ENCODE measurements around the gene KRTAP2-3. TPM values are rescaled to one million over a fixed set of nuclear protein-coding genes. Genes with fewer than 3 reads are reported as not detected.

Gene KRTAP2-3
- polyA plus RNA-seq, 4 donors: not detected

GRCh38 chr17:41013181-41013580 is 46.7 kb downstream of the KRTAP2-3 start:
- no peaks in the 10 kb centered on the region for H3K4me1 ChIP-seq (ENCODE audit: control insufficient read depth in 3 of 3, insufficient read depth in 2 of 3, low read depth in 1 of 3, low read length in 2 of 3)
- DNase-seq (no peak), FAIRE-seq (no peak)
- no peaks in the 10 kb centered on the region for H3K36me3 ChIP-seq (ENCODE audit: control insufficient read depth in 3 of 3, insufficient read depth in 2 of 3, low read depth in 1 of 3, low read length in 3 of 3)
- H3K27me3 ChIP-seq (ENCODE audit: control insufficient read depth in 3 of 3, insufficient read depth in 3 of 3, low read length in 3 of 3): no peaks in the 10 kb centered on the region
- WGBS, 3 donors: 86 to 93% (median 91%) methylated on average over 3 of the region's 3 CpGs
- no peak overlapping the region for H3K4me3 ChIP-seq (ENCODE audit: low read depth in 1 of 3, low read length in 3 of 3)
- no peak overlapping the region for H3K27ac ChIP-seq (ENCODE audit: low read depth in 1 of 3, low read length in 2 of 3)
- no peaks in the 10 kb centered on the region for H3K9me3 ChIP-seq (ENCODE audit: control insufficient read depth in 2 of 2, insufficient read depth in 1 of 2, low read depth in 1 of 2, low read length in 1 of 2)

- no peak overlapping the region for H3K27ac ChIP-seq (ENCODE audit: low read depth in 1 of 3, low read length in 2 of 3)
- 72 to 78% (median 75%) methylated on average over 6 of the region's 6 CpGs for WGBS, 3 donors
- no peaks in the 10 kb centered on the region for H3K4me1 ChIP-seq (ENCODE audit: control insufficient read depth in 3 of 3, insufficient read depth in 2 of 3, low read depth in 1 of 3, low read length in 2 of 3)
- H3K4me3 ChIP-seq (ENCODE audit: low read depth in 1 of 3, low read length in 3 of 3): no peak overlapping the region
- no peaks in the 10 kb centered on the region for H3K36me3 ChIP-seq (ENCODE audit: control insufficient read depth in 3 of 3, insufficient read depth in 2 of 3, low read depth in 1 of 3, low read length in 3 of 3)
- FAIRE-seq: no peak
- no peaks in the 10 kb centered on the region for H3K9me3 ChIP-seq (ENCODE audit: control insufficient read depth in 2 of 2, insufficient read depth in 1 of 2, low read depth in 1 of 2, low read length in 1 of 2)
- peak in 1 of 2 donors; percentile 1 for DNase-seq
- H3K27me3 ChIP-seq (ENCODE audit: control insufficient read depth in 3 of 3, insufficient read depth in 3 of 3, low read length in 3 of 3): no peaks in the 10 kb centered on the region
Measured at GRCh38 chr17:41012326-41013120, 47.4 kb downstream of the KRTAP2-3 start.

GRCh38 chr17:41010441-41010840 is 49.5 kb downstream of the KRTAP2-3 start:
- Histone ChIP-seq H3K9me3 (ENCODE audit: control insufficient read depth in 2 of 2, insufficient read depth in 1 of 2, low read depth in 1 of 2, low read length in 1 of 2) (no peaks in the 10 kb centered on the region), H3K4me3 (ENCODE audit: low read depth in 1 of 3, low read length in 3 of 3) (no peak overlapping the region), H3K36me3 (ENCODE audit: control insufficient read depth in 3 of 3, insufficient read depth in 2 of 3, low read depth in 1 of 3, low read length in 3 of 3) (no peaks in the 10 kb centered on the region), H3K4me1 (ENCODE audit: control insufficient read depth in 3 of 3, insufficient read depth in 2 of 3, low read depth in 1 of 3, low read length in 2 of 3) (no peaks in the 10 kb centered on the region), H3K27me3 (ENCODE audit: control insufficient read depth in 3 of 3, insufficient read depth in 3 of 3, low read length in 3 of 3) (no peaks in the 10 kb centered on the region), H3K27ac (ENCODE audit: low read depth in 1 of 3, low read length in 2 of 3) (no peak overlapping the region)
- DNase-seq (no peak), FAIRE-seq (no peak)

- no peaks in the 10 kb centered on the region for H3K4me1 ChIP-seq (ENCODE audit: control insufficient read depth in 3 of 3, insufficient read depth in 2 of 3, low read depth in 1 of 3, low read length in 2 of 3)
- FAIRE-seq (no peak), DNase-seq (no peak)
- H3K27me3 ChIP-seq (ENCODE audit: control insufficient read depth in 3 of 3, insufficient read depth in 3 of 3, low read length in 3 of 3): no peaks in the 10 kb centered on the region
- no peaks in the 10 kb centered on the region for H3K9me3 ChIP-seq (ENCODE audit: control insufficient read depth in 2 of 2, insufficient read depth in 1 of 2, low read depth in 1 of 2, low read length in 1 of 2)
- no peak overlapping the region for H3K4me3 ChIP-seq (ENCODE audit: low read depth in 1 of 3, low read length in 3 of 3)
- H3K36me3 ChIP-seq (ENCODE audit: control insufficient read depth in 3 of 3, insufficient read depth in 2 of 3, low read depth in 1 of 3, low read length in 3 of 3): no peaks in the 10 kb centered on the region
- WGBS, 3 donors: 88 to 93% (median 92%) methylated on average over 1 of the region's 1 CpG
- no peak overlapping the region for H3K27ac ChIP-seq (ENCODE audit: low read depth in 1 of 3, low read length in 2 of 3)
Measured at GRCh38 chr17:41009936-41010335, 50.0 kb downstream of the KRTAP2-3 start.

- FAIRE-seq (no peak), DNase-seq (no peak)
- H3K9me3 ChIP-seq (ENCODE audit: control insufficient read depth in 2 of 2, insufficient read depth in 1 of 2, low read depth in 1 of 2, low read length in 1 of 2): no peaks in the 10 kb centered on the region
- no peaks in the 10 kb centered on the region for H3K27me3 ChIP-seq (ENCODE audit: control insufficient read depth in 3 of 3, insufficient read depth in 3 of 3, low read length in 3 of 3)
- H3K4me3 ChIP-seq (ENCODE audit: low read depth in 1 of 3, low read length in 3 of 3): no peak overlapping the region
- no peaks in the 10 kb centered on the region for H3K36me3 ChIP-seq (ENCODE audit: control insufficient read depth in 3 of 3, insufficient read depth in 2 of 3, low read depth in 1 of 3, low read length in 3 of 3)
- H3K27ac ChIP-seq (ENCODE audit: low read depth in 1 of 3, low read length in 2 of 3): no peak overlapping the region
- no peaks in the 10 kb centered on the region for H3K4me1 ChIP-seq (ENCODE audit: control insufficient read depth in 3 of 3, insufficient read depth in 2 of 3, low read depth in 1 of 3, low read length in 2 of 3)
- 7 to 42% (median 15%) methylated on average over 4 of the region's 4 CpGs for WGBS, 3 donors
Measured at GRCh38 chr17:41009301-41009760, 50.6 kb downstream of the KRTAP2-3 start.

Other genes starting within 250 kb of the KRTAP2-3 start
- gene KRT10, start 237.5 kb downstream of the KRTAP2-3 start, polyA plus RNA-seq: 10 to 100 TPM; 18.7 to 51.3 (median 36.8) TPM
- 1 to 10 TPM in 2 of 4 donors, under 1 TPM in 2; 0.28 to 9.2 (median 3.1) TPM for gene KRT12, start 192.9 kb downstream of the KRTAP2-3 start, polyA plus RNA-seq
- 1,000 to 10,000 TPM in 1 of 4 donors, 100 to 1,000 TPM in 2, 10 to 100 TPM in 1; 66.8 to 1,534 (median 545) TPM for gene KRT20, start 174.9 kb downstream of the KRTAP2-3 start, polyA plus RNA-seq
- under 1 TPM in 2 of 4 donors, not detected in 2; 0.66 to 0.82 TPM for gene KRT23, start 122.5 kb downstream of the KRTAP2-3 start, polyA plus RNA-seq
- under 1 TPM in 2 of 4 donors, not detected in 2; 0.03 to 0.04 TPM for gene KRT39, start 93.2 kb downstream of the KRTAP2-3 start, polyA plus RNA-seq
- gene KRT40, start 75.8 kb downstream of the KRTAP2-3 start, polyA plus RNA-seq: under 1 TPM in 3 of 4 donors, not detected in 1; 0.10 to 0.45 (median 0.12) TPM
- not detected for gene KRTAP3-3, start 66.0 kb downstream of the KRTAP2-3 start, polyA plus RNA-seq
- gene KRTAP3-2, start 60.2 kb downstream of the KRTAP2-3 start, polyA plus RNA-seq: not detected
- not detected for gene KRTAP3-1, start 51.0 kb downstream of the KRTAP2-3 start, polyA plus RNA-seq
- under 1 TPM in 1 of 4 donors, not detected in 3; 0.04 TPM for gene KRTAP1-5, start 32.9 kb downstream of the KRTAP2-3 start, polyA plus RNA-seq
- not detected for gene KRTAP1-4, start 29.9 kb downstream of the KRTAP2-3 start, polyA plus RNA-seq
- not detected for gene KRTAP1-3, start 25.2 kb downstream of the KRTAP2-3 start, polyA plus RNA-seq
- not detected for gene KRTAP1-1, start 18.7 kb downstream of the KRTAP2-3 start, polyA plus RNA-seq
- not detected for gene KRTAP2-1, start 12.8 kb downstream of the KRTAP2-3 start, polyA plus RNA-seq
- not detected for gene KRTAP2-2, start 4.9 kb downstream of the KRTAP2-3 start, polyA plus RNA-seq
- not detected for gene KRTAP2-4, start 5.8 kb upstream of the KRTAP2-3 start, polyA plus RNA-seq
- not detected for gene KRTAP4-7, start 24.0 kb upstream of the KRTAP2-3 start, polyA plus RNA-seq
- not detected for gene KRTAP4-8, start 38.0 kb upstream of the KRTAP2-3 start, polyA plus RNA-seq
- gene KRTAP4-16, start 42.1 kb upstream of the KRTAP2-3 start, polyA plus RNA-seq: not detected
- not detected for gene KRTAP4-9, start 45.3 kb upstream of the KRTAP2-3 start, polyA plus RNA-seq
- not detected for gene KRTAP4-11, start 58.3 kb upstream of the KRTAP2-3 start, polyA plus RNA-seq
- not detected for gene KRTAP4-12, start 64.1 kb upstream of the KRTAP2-3 start, polyA plus RNA-seq
- gene KRTAP4-6, start 80.4 kb upstream of the KRTAP2-3 start, polyA plus RNA-seq: not detected
- gene KRTAP4-5, start 89.7 kb upstream of the KRTAP2-3 start, polyA plus RNA-seq: not detected
- not detected for gene KRTAP4-4, start 100.6 kb upstream of the KRTAP2-3 start, polyA plus RNA-seq
- not detected for gene KRTAP4-3, start 108.1 kb upstream of the KRTAP2-3 start, polyA plus RNA-seq
- not detected for gene KRTAP4-2, start 118.1 kb upstream of the KRTAP2-3 start, polyA plus RNA-seq
- gene KRTAP4-1, start 124.8 kb upstream of the KRTAP2-3 start, polyA plus RNA-seq: not detected
- not detected for gene KRTAP9-1, start 129.8 kb upstream of the KRTAP2-3 start, polyA plus RNA-seq
- not detected for gene KRTAP9-2, start 166.5 kb upstream of the KRTAP2-3 start, polyA plus RNA-seq
- not detected for gene KRTAP9-3, start 172.3 kb upstream of the KRTAP2-3 start, polyA plus RNA-seq
- gene KRTAP9-8, start 177.9 kb upstream of the KRTAP2-3 start, polyA plus RNA-seq: not detected
- not detected for gene KRTAP9-4, start 189.6 kb upstream of the KRTAP2-3 start, polyA plus RNA-seq
- not detected for gene KRTAP9-9, start 195.3 kb upstream of the KRTAP2-3 start, polyA plus RNA-seq
- gene KRTAP9-6, start 205.3 kb upstream of the KRTAP2-3 start, polyA plus RNA-seq: not detected
- not detected for gene KRTAP9-7, start 215.6 kb upstream of the KRTAP2-3 start, polyA plus RNA-seq
- not detected for gene KRTAP29-1, start 242.7 kb upstream of the KRTAP2-3 start, polyA plus RNA-seq
- gene KRTAP16-1, start 249.2 kb upstream of the KRTAP2-3 start, polyA plus RNA-seq: not detected

Data from small intestine (tissue), 7 donors.